ENCODE results near the gene MYLK3.

- TF ChIP-seq CTCF (conservative IDR thresholded peaks at IDR 0.05; ENCODE audit: low read depth, low read length) = no peak
- no peak for TF ChIP-seq POLR2A (IDR thresholded peaks at IDR 0.05; ENCODE audit: low read depth, low read length)
- no peak for TF ChIP-seq ELK1 (IDR thresholded peaks at IDR 0.05; ENCODE audit: borderline replicate concordance, low read depth, low read length)
- no peak for TF ChIP-seq MXI1 (IDR thresholded peaks at IDR 0.05; ENCODE audit: borderline replicate concordance, low read depth, low read length)
Measured at GRCh38 chr16:46718214-46718613, 29.9 kb downstream of the MYLK3 start.
